ENCODE data around the gene PRAMEF10.
"Not testable (repeated sequence)": the region's sequence is repeated elsewhere in the genome, so short reads cannot be mapped to it uniquely, and the experiment has no call there.

PRAMEF10 gene, protein sequence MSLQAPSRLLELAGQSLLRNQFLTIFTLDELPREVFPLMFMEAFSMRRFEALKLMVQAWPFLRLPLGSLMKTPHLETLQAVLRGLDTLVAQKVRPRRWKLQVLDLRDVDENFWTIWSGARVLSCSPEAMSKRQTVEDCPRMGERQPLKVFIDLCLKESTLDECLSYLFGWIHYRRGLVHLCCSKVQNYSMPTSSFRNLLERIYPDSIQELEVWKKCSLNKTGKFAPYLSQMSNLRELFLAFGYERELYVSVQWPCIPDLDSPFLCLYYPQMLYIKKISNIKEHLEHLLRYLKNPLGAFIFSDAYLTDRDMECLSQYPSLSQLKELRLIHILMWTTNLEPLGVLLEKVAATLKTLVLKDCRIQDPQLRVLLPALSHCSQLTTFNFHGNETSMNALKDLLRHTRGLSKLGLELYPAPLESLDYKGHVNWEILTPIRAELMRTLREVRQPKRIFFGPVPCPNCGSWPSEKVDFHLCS

GRCh38 chr1:12898170-12898569 lies at the start of gene PRAMEF10:
Gene PRAMEF10 (minus strand): TSS chr1:12898270. CDS start chr1:12895847, 2,423 bp downstream.
- not testable (repeated sequence) for DNase-seq

DNA sequence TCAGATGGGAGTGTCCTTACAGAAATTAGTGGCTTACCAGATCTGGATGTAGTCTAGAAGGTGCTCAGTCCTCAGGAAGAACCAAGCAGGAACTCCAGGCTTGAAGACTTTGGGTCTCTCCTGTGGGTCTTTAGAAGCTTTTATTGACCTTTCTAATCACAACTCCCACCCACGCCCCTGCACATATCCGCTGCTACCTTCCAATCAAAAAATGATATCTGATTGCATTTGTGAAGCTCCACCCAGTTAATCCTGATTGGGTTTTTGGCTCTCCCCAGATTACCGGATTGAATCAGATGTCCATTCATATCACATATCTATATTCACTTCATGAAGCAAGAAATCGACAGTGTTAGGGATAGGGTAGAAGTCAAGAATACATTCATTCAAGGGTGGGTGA lies 49.4 kb upstream of the PRAMEF10 start, which contains the start of gene PRAMEF6:
PRAMEF6 (minus strand) TSS at position 101 of the 400 bp plus-strand sequence. CDS start 5,062 bp downstream, outside the sequence.
- not testable (repeated sequence) for DNase-seq

DNA sequence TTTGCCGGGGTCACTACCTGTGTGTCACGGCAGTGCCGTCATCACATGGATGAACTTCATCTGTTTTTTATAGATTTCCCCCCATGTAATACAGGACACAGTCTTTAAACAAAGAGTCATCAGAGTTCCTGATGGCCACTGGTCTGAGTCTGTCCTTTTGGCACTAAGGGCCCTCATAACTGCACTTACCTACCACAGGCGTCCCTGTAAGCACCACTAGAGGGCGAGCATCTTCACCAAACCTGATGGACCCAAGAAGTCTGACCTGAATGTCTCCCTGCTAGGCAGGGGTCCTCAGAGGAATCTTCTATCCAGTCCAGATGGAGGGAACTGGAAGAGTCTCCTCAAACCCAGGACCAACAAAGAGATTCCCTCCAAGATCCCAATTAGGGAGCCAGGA lies 26.3 kb upstream of the PRAMEF10 start:
- DNase-seq, result not testable (repeated sequence)

- DNase-seq, result not testable (repeated sequence)
Observed at GRCh38 chr1:12921749-12922148, 23.7 kb upstream of the PRAMEF10 start.

DNA sequence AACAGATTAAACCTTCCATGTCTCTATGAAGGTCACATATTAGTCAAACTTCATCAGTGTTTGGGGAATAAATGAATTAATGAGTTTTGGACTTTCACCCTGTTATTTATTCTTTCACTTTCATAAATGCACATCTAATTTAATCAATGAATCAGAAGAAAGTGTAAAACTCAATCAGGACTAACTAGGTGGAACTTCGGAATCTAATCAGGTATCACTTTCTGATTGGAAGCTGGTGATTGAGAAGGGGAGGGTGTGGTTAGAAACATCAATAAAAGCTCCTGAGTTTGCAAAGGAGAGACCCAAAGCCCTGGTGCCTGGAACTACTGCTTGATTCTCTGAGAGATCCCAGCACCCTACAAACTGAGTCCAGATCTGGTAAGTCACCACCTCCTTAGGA lies 18.2 kb upstream of the PRAMEF10 start, which contains the start of gene PRAMEF7:
PRAMEF7 (plus strand) TSS at position 301 of the 400 bp plus-strand sequence. CDS start 1,083 bp downstream, outside the sequence.
- not testable (repeated sequence) for DNase-seq

GRCh38 chr1:12903793-12904572 lies 5.9 kb upstream of the PRAMEF10 start:
- DNase-seq, result not testable (repeated sequence)

DNA sequence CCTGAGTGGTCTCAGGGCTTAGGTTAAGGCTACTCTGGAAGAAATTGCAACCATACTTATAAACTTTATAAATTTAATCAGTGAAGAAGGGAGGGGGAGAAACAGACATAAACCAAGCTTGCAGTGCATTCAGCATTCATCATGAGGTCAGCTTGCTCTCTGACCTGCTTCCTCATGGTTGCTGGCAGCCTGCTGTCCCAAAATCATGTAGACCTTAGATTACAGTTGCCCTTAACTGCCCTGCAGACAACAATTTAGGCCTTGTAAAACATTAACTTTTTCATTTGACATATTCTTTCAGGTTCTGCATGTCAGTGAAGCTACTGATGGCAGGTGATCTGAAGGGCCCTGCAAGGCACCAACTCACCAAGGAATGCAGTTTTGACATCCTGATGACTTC lies 1.1 kb upstream of the PRAMEF10 start:
- DNase-seq, result not testable (repeated sequence)

DNA sequence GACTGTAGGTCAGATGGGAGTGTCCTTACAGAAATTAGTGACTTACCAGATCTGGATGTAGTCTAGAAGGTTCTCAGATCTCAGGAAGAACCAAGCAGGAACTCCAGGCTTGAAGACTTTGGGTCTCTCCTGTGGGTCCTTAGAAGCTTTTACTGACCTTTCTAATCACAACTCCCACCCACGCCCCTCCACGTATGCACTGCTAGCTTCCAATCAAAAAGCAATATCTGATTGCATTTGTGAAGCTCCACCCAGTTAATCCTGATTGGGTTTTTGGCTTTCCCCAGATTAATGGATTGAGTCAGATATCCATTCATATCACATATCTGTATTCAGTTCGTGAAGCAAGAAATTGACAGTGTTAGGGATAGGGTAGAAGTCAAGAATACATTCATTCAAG lies 12.0 kb downstream of the PRAMEF10 start, which contains the start of gene PRAMEF4:
PRAMEF4 (minus strand) TSS at position 101 of the 400 bp plus-strand sequence. CDS start 2,807 bp downstream, outside the sequence.
- not testable (repeated sequence) for DNase-seq

DNA sequence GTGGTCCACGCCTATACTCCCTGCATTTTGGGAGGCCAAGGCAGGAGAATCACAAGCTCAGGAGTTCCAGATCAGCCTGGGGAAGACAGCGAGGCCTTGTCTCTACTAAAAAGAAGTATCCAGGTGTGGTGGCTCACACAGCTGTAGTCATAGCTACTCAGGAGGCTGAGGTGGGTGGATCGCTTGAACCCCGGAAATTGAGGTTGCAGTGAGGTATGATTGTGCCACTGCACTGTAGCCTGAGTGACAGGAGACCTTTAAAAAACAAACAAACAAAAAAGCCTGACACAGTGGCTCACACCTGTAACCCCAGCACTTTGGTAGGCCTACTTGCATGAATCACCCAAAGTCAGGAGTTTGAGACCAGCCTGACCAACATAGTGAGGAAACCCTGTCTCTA lies 19.6 kb downstream of the PRAMEF10 start:
- DNase-seq, result not testable (repeated sequence)

DNA sequence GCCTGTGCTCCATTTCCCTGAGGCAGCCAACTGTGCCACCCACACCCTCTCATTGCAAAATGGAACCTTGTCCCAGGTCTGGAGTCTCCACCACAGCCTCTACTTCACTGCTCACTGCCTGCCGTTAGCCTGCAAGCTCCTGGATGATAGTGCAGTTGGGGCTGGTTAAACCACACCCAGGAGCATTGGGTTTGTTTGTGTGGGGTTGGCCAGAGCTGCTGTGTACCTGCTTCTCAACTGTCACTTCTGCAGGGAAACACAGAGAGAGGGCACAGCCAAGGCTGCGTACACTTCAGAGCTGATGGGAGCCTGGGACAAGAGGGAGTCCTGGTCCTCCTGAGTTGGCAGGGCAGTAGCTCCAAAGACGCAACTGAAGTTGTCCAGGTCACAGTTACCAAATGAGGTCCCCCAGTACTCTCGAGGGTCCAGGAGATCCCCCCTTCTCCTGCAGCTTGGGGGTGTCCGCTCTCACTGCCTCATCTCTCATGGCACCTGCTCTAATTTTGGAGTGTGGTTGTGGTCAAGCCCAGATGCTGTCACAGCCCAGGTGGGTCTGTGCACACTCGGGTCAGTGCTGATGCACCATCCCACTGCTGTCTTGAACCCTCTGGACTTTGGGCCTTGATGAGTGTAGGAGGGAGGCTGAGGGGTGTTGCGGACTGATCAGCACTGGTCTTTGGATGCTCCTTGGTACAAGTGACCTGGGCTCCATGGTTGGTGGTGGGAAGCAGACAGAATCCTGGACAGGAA lies 34.8 kb downstream of the PRAMEF10 start:
- not testable (repeated sequence) for DNase-seq

DNA sequence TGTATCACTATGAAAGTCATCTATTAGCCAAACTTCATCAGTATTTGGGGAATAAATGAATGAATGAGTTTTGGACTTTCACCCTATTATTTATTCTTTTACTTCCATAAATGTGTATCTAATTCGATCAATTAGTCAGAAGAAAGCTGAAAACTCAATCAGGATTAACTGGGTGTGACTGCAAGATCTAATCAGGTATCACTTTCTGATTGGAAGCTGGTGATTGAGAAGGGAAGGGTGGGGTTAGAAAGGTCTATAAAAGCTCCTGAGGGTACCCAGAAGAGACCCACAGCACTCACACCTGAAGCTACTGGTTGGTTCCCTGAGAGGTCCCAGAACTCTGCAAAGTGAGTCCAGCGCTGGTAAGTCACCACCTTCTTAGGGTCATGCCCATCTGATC lies 41.3 kb downstream of the PRAMEF10 start, which contains the start of gene PRAMEF2:
PRAMEF2 (plus strand) TSS at position 301 of the 400 bp plus-strand sequence. CDS start 1,924 bp downstream, outside the sequence.
- not testable (repeated sequence) for DNase-seq

DNA sequence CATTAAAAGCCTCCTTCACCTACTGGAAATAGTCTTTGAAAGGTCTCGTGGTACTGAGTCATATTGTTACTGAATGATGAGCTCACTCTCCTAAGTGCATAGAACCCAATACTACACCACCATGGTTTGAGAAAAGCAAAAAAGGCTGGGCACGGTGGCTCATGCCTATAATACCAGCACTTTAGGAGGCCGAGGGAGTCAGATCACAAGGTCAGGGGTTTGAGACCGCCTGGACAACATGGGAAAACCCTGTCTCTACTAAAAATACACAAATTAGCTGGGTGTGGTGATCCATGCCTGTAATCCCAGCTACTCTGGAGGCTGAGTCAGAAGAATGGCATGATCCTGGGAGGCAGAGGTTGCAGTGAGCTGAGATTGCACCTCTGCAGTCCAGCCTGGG lies 46.3 kb downstream of the PRAMEF10 start:
- DNase-seq, result no peak

GRCh38 chr1:12848620-12849019 lies 49.5 kb downstream of the PRAMEF10 start, which contains the start of gene HNRNPCL1:
Gene HNRNPCL1 (minus strand): TSS chr1:12848720. CDS start chr1:12848289, 431 bp downstream.
- DNase-seq, result not testable (repeated sequence)

Data from femur (tissue), 1 donor.